Amygdala (tissue), 56 donors: ENCODE measurements around the gene NACC1.
A peak's percentile ranks its signal among the peaks of the same experiment; 100 is the strongest.

ENCODE experiments used
- DNase-seq, 56 donors: peaks; one replicate each; lab custom pipeline; 2025; lab: John Stamatoyannopoulos, UW

The NACC1 gene

GRCh38 chr19:13117176-13117771 lies 790 bp upstream of the NACC1 start:
- no peak for DNase-seq

GRCh38 chr19:13118424-13119193 lies 545 bp downstream of the NACC1 start:
- DNase-seq = peak in 3 of 56 donors; percentile 15 to 26 (median 15)

GRCh38 chr19:13119627-13120026 lies 1.6 kb downstream of the NACC1 start:
- no peak for DNase-seq

- DNase-seq = no peak
These were observed 2.0 kb downstream of the NACC1 start for GRCh38 chr19:13120031-13120430.

- no peak for DNase-seq
These were observed 2.8 kb downstream of the NACC1 start for GRCh38 chr19:13120817-13121216.

GRCh38 chr19:13121551-13122274 lies 3.6 kb downstream of the NACC1 start:
- DNase-seq = no peak

GRCh38 chr19:13122275-13122878 lies 4.3 kb downstream of the NACC1 start:
- DNase-seq = no peak

- peak in 14 of 56 donors; percentile 10 to 57 (median 32) for DNase-seq
These were observed 5.2 kb downstream of the NACC1 start for GRCh38 chr19:13122980-13123957.

GRCh38 chr19:13127051-13127450 lies 9.0 kb downstream of the NACC1 start:
- DNase-seq = no peak

- DNase-seq = no peak
These were observed 9.9 kb downstream of the NACC1 start for GRCh38 chr19:13127811-13128575.

GRCh38 chr19:13128583-13128982 lies 10.5 kb downstream of the NACC1 start:
- DNase-seq = no peak

- no peak for DNase-seq
These were observed 11.3 kb downstream of the NACC1 start for GRCh38 chr19:13129384-13129783.

GRCh38 chr19:13130886-13131490 lies 12.9 kb downstream of the NACC1 start:
- DNase-seq = no peak

GRCh38 chr19:13132471-13133180 lies 14.6 kb downstream of the NACC1 start:
- DNase-seq = no peak

GRCh38 chr19:13133241-13133870 lies 15.3 kb downstream of the NACC1 start:
- DNase-seq = peak in 11 of 56 donors; percentile 3 to 53 (median 22)

- DNase-seq = no peak
These were observed 16.6 kb downstream of the NACC1 start for GRCh38 chr19:13134626-13135025.
